Activated naive CD4-positive, alpha-beta T cell treated with anti-CD3 and anti-CD28 coated beads, Interleukin-2, amount 10 ng/mL, durations not matched to agents 7 days and 5 days (primary cell): Measurements from ENCODE around the gene SERPING1.
A peak's percentile ranks its signal among the peaks of the same experiment; 100 is the strongest.

Experiments
- CTCF ChIA-PET: fragments of 350-600 bp; sonication (Branson Sonifier 250); formaldehyde crosslinking; loops from one replicate; lab custom pipeline; 2021; ENCODE audit warnings: antibody characterized with exemption; lab: Charles Lee
- DNase-seq: peaks from one replicate; pipeline ENCODE4 v3.0.0-alpha.2; 2020
- H3K27ac Mint-ChIP-seq: one replicate; pipeline ENCODE4 v1.8.0; 2021; ENCODE audit warnings: mild to moderate bottlenecking, moderate library complexity, mixed read lengths
- H3K27me3 Mint-ChIP-seq: one replicate; pipeline ENCODE4 v1.8.0; 2021; ENCODE audit warnings: mild to moderate bottlenecking, mixed read lengths
- H3K36me3 Mint-ChIP-seq: one replicate; pipeline ENCODE4 v1.8.0; 2021; ENCODE audit warnings: mixed read lengths
- H3K4me1 Mint-ChIP-seq: one replicate; pipeline ENCODE4 v1.8.0; 2021; ENCODE audit warnings: mixed read lengths
- H3K4me3 Mint-ChIP-seq: one replicate; pipeline ENCODE4 v1.8.0; 2021; ENCODE audit warnings: mild to moderate bottlenecking, moderate library complexity, mixed read lengths
- H3K9me3 Mint-ChIP-seq: one replicate; pipeline ENCODE4 v1.8.0; 2021; ENCODE audit warnings: mixed read lengths

Gene SERPING1

GRCh38 chr11:57658023-57658361, 60.5 kb downstream of the SERPING1 start:
- no peak for DNase-seq
- no peaks in the 10 kb centered on the region for H3K27me3 Mint-ChIP-seq
- H3K4me3 Mint-ChIP-seq, result peak overlapping the region; percentile 93
- CTCF ChIA-PET, result interaction anchor here (1.2 to 2.3 kb wide), 3 partner anchors 14 to 142 kb away, joined by 3 to 6 read pairs (median 3); partner anchors contain the start of gene UBE2L6
- peak overlapping the region; percentile 89 for H3K27ac Mint-ChIP-seq
- H3K36me3 Mint-ChIP-seq, result peaks cover 36% of the 10 kb centered on the region
- H3K9me3 Mint-ChIP-seq, result no peaks in the 10 kb centered on the region
- peaks cover 48% of the 10 kb centered on the region for H3K4me1 Mint-ChIP-seq

GRCh38 chr11:57659669-57660068, 62.2 kb downstream of the SERPING1 start:
- peaks cover 44% of the 10 kb centered on the region for H3K4me1 Mint-ChIP-seq
- H3K4me3 Mint-ChIP-seq, result no peak overlapping the region
- H3K27ac Mint-ChIP-seq, result no peak overlapping the region
- CTCF ChIA-PET, result no interaction called here
- no peaks in the 10 kb centered on the region for H3K9me3 Mint-ChIP-seq
- no peak for DNase-seq
- H3K27me3 Mint-ChIP-seq, result no peaks in the 10 kb centered on the region
- H3K36me3 Mint-ChIP-seq, result peaks cover 36% of the 10 kb centered on the region

- Mint-ChIP-seq H3K27me3 (no peaks in the 10 kb centered on the region), H3K4me3 (no peak overlapping the region), H3K9me3 (no peaks in the 10 kb centered on the region), H3K27ac (peak overlapping the region; percentile 22), H3K36me3 (peaks cover 34% of the 10 kb centered on the region), H3K4me1 (peaks cover 41% of the 10 kb centered on the region)
- CTCF ChIA-PET, result interaction anchor here (1.0 to 1.3 kb wide), 3 partner anchors 22 to 129 kb away, joined by 3 read pairs; no protein-coding TSS in a partner anchor
- peak; percentile 43 for DNase-seq
Measured at GRCh38 chr11:57662893-57663292, 65.4 kb downstream of the SERPING1 start.

- Mint-ChIP-seq H3K9me3 (no peaks in the 10 kb centered on the region), H3K27ac (no peak overlapping the region), H3K27me3 (no peaks in the 10 kb centered on the region), H3K4me3 (no peak overlapping the region), H3K36me3 (peaks cover 33% of the 10 kb centered on the region), H3K4me1 (peaks cover 35% of the 10 kb centered on the region)
- CTCF ChIA-PET, result no interaction called here
- DNase-seq, result no peak
Measured at GRCh38 chr11:57663975-57664374, 66.5 kb downstream of the SERPING1 start.
